MM.1S (cell line): ENCODE results near the gene TLR2.
"Not testable (repeated sequence)": the region's sequence is repeated elsewhere in the genome, so short reads cannot be mapped to it uniquely, and the experiment has no call there.

Source experiments
- DNase-seq: peaks from one replicate; pipeline ENCODE4 v3.0.0-alpha.2; 2015
- H2AFZ ChIP-seq: fragments of 300-600 bp; sonication (generic); 2 replicates; pipeline ENCODE4 v1.6.0; 2016; ENCODE audit warnings: antibody characterized with exemption, low read length
- H3F3A ChIP-seq: fragments of 300-600 bp; sonication (generic); 2 replicates; pipeline ENCODE4 v1.6.1; 2016; ENCODE audit warnings: mild to moderate bottlenecking, antibody characterized with exemption, low read length, moderate library complexity, mixed read lengths; ENCODE audit not compliant: insufficient read depth
- H3K27ac ChIP-seq: fragments of 300-600 bp; sonication (generic); 2 replicates; pipeline ENCODE4 v1.5.1; 2016; ENCODE audit warnings: mild to moderate bottlenecking, low read length
- H3K27me3 ChIP-seq: fragments of 300-600 bp; sonication (generic); replicated peaks from 2 replicates; pipeline ENCODE4 v1.6.0; 2016; ENCODE audit warnings: low read length; ENCODE audit not compliant: insufficient read depth
- H3K36me3 ChIP-seq: fragments of 300-600 bp; sonication (generic); replicated peaks from 2 replicates; pipeline ENCODE4 v1.6.1; 2016; ENCODE audit warnings: mild to moderate bottlenecking, low read length, mixed read lengths; ENCODE audit not compliant: insufficient read depth
- H3K4me1 ChIP-seq: fragments of 300-600 bp; sonication (generic); 2 replicates; pipeline ENCODE4 v1.6.1; 2016; ENCODE audit warnings: low read length, mixed read lengths
- H3K4me2 ChIP-seq: fragments of 300-600 bp; sonication (generic); 2 replicates; pipeline ENCODE4 v1.6.0; 2016; ENCODE audit warnings: low read depth, low read length
- H3K4me3 ChIP-seq: fragments of 300-600 bp; sonication (generic); 2 replicates; pipeline ENCODE4 v1.5.1; 2016; ENCODE audit warnings: low read length, mixed read lengths
- H3K79me2 ChIP-seq: fragments of 300-600 bp; sonication (generic); 2 replicates; pipeline ENCODE4 v1.6.1; 2016; ENCODE audit warnings: mixed run types, low read length, mixed read lengths
- H3K9ac ChIP-seq: fragments of 300-600 bp; sonication (generic); 2 replicates; pipeline ENCODE4 v1.6.1; 2016; ENCODE audit warnings: low read length, mixed read lengths
- H3K9me2 ChIP-seq: fragments of 300-600 bp; sonication (generic); replicated peaks from 2 replicates; pipeline ENCODE4 v1.6.1; 2016; ENCODE audit warnings: mild to moderate bottlenecking, low read length, mixed read lengths; ENCODE audit not compliant: insufficient read depth
- H3K9me3 ChIP-seq: fragments of 300-600 bp; sonication (generic); replicated peaks from 2 replicates; pipeline ENCODE4 v1.6.1; 2016; ENCODE audit warnings: mild to moderate bottlenecking, low read length, mixed read lengths; ENCODE audit not compliant: insufficient read depth
- H4K20me1 ChIP-seq: fragments of 300-600 bp; sonication (generic); 2 replicates; pipeline ENCODE4 v1.6.1; 2016; ENCODE audit warnings: mild to moderate bottlenecking, low read length, moderate library complexity, mixed read lengths; ENCODE audit not compliant: insufficient read depth
- CTCF ChIP-seq: fragments of 300-600 bp; sonication (generic); IDR thresholded peaks from 2 replicates; pipeline ENCODE4 v1.5.1; 2016; ENCODE audit warnings: antibody characterized with exemption, low read length, mixed read lengths
- EZH2 ChIP-seq: fragments of 300-600 bp; sonication (generic); optimal IDR thresholded peaks from 2 replicates; pipeline ENCODE3; 2017; ENCODE audit warnings: low read depth, mild to moderate bottlenecking, antibody characterized with exemption, low read length, mixed read lengths
- EZH2phosphoT487 ChIP-seq: fragments of 300-600 bp; sonication (generic); IDR thresholded peaks from 2 replicates; pipeline ENCODE4 v1.6.1; 2018; ENCODE audit warnings: antibody characterized with exemption, low read length

Gene TLR2

GRCh38 chr4:153661215-153661822 lies 22.8 kb upstream of the TLR2 start:
- no peaks in the 10 kb centered on the region for H3F3A ChIP-seq
- H3K27me3 ChIP-seq = no peaks in the 10 kb centered on the region
- no peaks in the 10 kb centered on the region for H3K79me2 ChIP-seq
- H3K4me2 ChIP-seq = no peak overlapping the region
- H3K9me2 ChIP-seq = no peaks in the 10 kb centered on the region
- H3K4me3 ChIP-seq = no peak overlapping the region
- H4K20me1 ChIP-seq = no peaks in the 10 kb centered on the region
- no peak overlapping the region for H2AFZ ChIP-seq
- TF ChIP-seq CTCF (no peak), EZH2 (no peak), EZH2phosphoT487 (no peak)
- H3K9me3 ChIP-seq = no peaks in the 10 kb centered on the region
- H3K27ac ChIP-seq = no peak overlapping the region
- H3K9ac ChIP-seq = no peak overlapping the region
- H3K36me3 ChIP-seq = no peaks in the 10 kb centered on the region
- DNase-seq = no peak
- H3K4me1 ChIP-seq = no peaks in the 10 kb centered on the region

- no peak for DNase-seq
- no peaks in the 10 kb centered on the region for H4K20me1 ChIP-seq
- no peaks in the 10 kb centered on the region for H3K36me3 ChIP-seq
- no peaks in the 10 kb centered on the region for H3K79me2 ChIP-seq
- no peaks in the 10 kb centered on the region for H3F3A ChIP-seq
- H3K9me3 ChIP-seq = no peaks in the 10 kb centered on the region
- H2AFZ ChIP-seq = no peak overlapping the region
- no peak overlapping the region for H3K4me2 ChIP-seq
- no peaks in the 10 kb centered on the region for H3K27me3 ChIP-seq
- no peak for TF ChIP-seq EZH2phosphoT487
- no peak for TF ChIP-seq CTCF
- no peak for TF ChIP-seq EZH2
- H3K27ac ChIP-seq = no peak overlapping the region
- H3K4me1 ChIP-seq = no peaks in the 10 kb centered on the region
- H3K9me2 ChIP-seq = no peaks in the 10 kb centered on the region
- H3K9ac ChIP-seq = no peak overlapping the region
- H3K4me3 ChIP-seq = no peak overlapping the region
These were observed 22.2 kb upstream of the TLR2 start for GRCh38 chr4:153661908-153662307.

GRCh38 chr4:153663667-153664066 lies 20.4 kb upstream of the TLR2 start:
- Histone ChIP-seq H3K4me2 (no peak overlapping the region), H4K20me1 (no peaks in the 10 kb centered on the region), H2AFZ (no peak overlapping the region), H3K9me2 (no peaks in the 10 kb centered on the region), H3K79me2 (no peaks in the 10 kb centered on the region), H3F3A (no peaks in the 10 kb centered on the region), H3K9ac (no peak overlapping the region), H3K27me3 (no peaks in the 10 kb centered on the region), H3K4me3 (no peak overlapping the region), H3K27ac (no peak overlapping the region), H3K36me3 (no peaks in the 10 kb centered on the region), H3K9me3 (no peaks in the 10 kb centered on the region), H3K4me1 (no peaks in the 10 kb centered on the region)
- no peak for TF ChIP-seq EZH2
- no peak for TF ChIP-seq EZH2phosphoT487
- TF ChIP-seq CTCF = no peak
- DNase-seq = no peak

GRCh38 chr4:153666505-153666904 lies 17.6 kb upstream of the TLR2 start:
- not testable (repeated sequence) for H3K9me3 ChIP-seq, H3K9ac ChIP-seq

More at GRCh38 chr4:153666505-153666904, 17.6 kb upstream of the TLR2 start:
- H4K20me1 ChIP-seq, H3K27ac ChIP-seq, H3F3A ChIP-seq, H3K36me3 ChIP-seq, H3K9me2 ChIP-seq, H3K4me3 ChIP-seq, DNase-seq, H2AFZ ChIP-seq, H3K4me2 ChIP-seq, H3K27me3 ChIP-seq, H3K79me2 ChIP-seq, H3K4me1 ChIP-seq: not testable (repeated sequence)
